Body of pancreas (tissue), 4 donors: ENCODE data around the gene METAP1D. TPM values are rescaled to one million over a fixed set of nuclear protein-coding genes. Genes with fewer than 3 reads are reported as not detected.

Experiments
- ATAC-seq: fragments of 150-250 bp; one replicate; pipeline ENCODE4 v1.9.1; 2016
- DNase-seq, 4 donors: peaks; one replicate each; pipeline ENCODE4 v3.0.0-alpha.2; 2019
- H3K27ac ChIP-seq, 4 donors: fragments of 200-600 bp; sonication (generic); 1 replicate in 3 of 4; 2 replicates in 1 of 4; pipeline versions ENCODE4 v1.5.1 to v1.6.1; 2016 to 2019; ENCODE audit warnings: mild to moderate bottlenecking in 1 of 4, mixed read lengths in 1 of 4, moderate library complexity in 1 of 4
- H3K27me3 ChIP-seq, 2 donors: fragments of 200-600 bp; sonication (generic); one replicate each; pipeline ENCODE4 v1.6.0; 2016; ENCODE audit warnings: mild to moderate bottlenecking in 1 of 2
- H3K36me3 ChIP-seq, 2 donors: fragments of 200-600 bp; sonication (generic); replicated peaks in 1 of 2; 2 replicates each; pipeline ENCODE4 v1.5.1; 2016; ENCODE audit warnings: low read depth in 2 of 2; ENCODE audit not compliant: insufficient read depth in 1 of 2
- H3K4me1 ChIP-seq: fragments of 200-600 bp; sonication (generic); one replicate; pipeline ENCODE4 v1.6.0; 2016
- H3K4me3 ChIP-seq, 2 donors: fragments of 200-600 bp; sonication (generic); 1 replicate in 1 of 2; 2 replicates in 1 of 2; pipeline ENCODE4 v1.5.1; 2016 to 2019
- H3K9me3 ChIP-seq, 3 donors: fragments of 200-600 bp; sonication (generic); 1 replicate in 2 of 3; 2 replicates in 1 of 3; pipeline ENCODE4 v1.5.1; 2016
- POLR2A ChIP-seq, 3 donors: fragments of 450-650 bp; IDR thresholded peaks; one replicate each; pipeline ENCODE4 v1.6.1; 2016; ENCODE audit warnings: antibody characterized with exemption in 3 of 3, mild to moderate bottlenecking in 2 of 3
- WGBS, 2 donors: methylation state at CpG; one replicate each; pipeline ENCODE4 v1.1.5; 2017; 5-methylcytosine and 5-hydroxymethylcytosine counted together
- intact Hi-C: fragments of 100-400 bp; cut with DNase I; formaldehyde crosslinking; loops from one replicate; pipeline ENCODE4 v1.15.1; 2023
- total RNA-seq, 2 donors: library from RNA; depleted of rRNA; stranded (reverse); fragments of >200 nt; gene quantifications; one replicate each; pipeline ENCODE4 v1.1.0, GENCODE V29; 2016
- TF ChIP-seq, protein P1 (sequence below), 7 experiments: fragments of 450-650 bp in 4 of 7; fragments of 200-600 bp in 3 of 7; sonication (generic) in 3 of 7; IDR thresholded peaks; one replicate each; pipeline ENCODE4 v1.5.1; 2016 to 2019; ENCODE audit warnings: antibody characterized with exemption in 7 of 7

METAP1D gene
- total RNA-seq, 2 donors from 2014 or later, result 9.9 to 40.9 TPM

DNA sequence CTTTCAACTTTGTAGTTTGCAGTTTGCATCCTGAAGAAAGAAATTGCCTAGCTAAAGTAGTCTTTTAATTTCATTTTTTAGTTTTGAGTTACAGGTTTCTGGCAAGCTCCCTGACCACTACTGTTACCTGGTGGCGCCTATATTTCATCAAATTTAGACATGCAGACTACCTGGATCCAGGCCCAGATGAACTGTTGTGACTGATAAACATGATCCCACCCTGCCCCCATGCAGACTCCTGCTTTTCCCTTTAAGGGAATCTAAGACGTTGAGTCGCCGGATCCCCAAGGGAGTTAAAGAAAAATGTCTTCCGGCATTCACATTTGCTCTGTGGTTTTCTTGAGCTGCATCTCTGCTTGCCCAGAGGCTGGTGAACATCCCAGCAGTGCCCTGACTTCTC is 22.2 kb downstream of the METAP1D start:
- ATAC-seq, result no peak
- 50 to 53% methylated on average over 5 of the region's 5 CpGs for WGBS, 2 donors
- Histone ChIP-seq H3K4me1 (peaks cover 4% of the 10 kb centered on the region), H3K36me3 (no peaks in the 10 kb centered on the region), H3K4me3 (no peak overlapping the region), H3K27ac (peak overlapping the region in 1 of 4 donors; percentile 39), H3K27me3 (no peaks in the 10 kb centered on the region), H3K9me3 (no peaks in the 10 kb centered on the region)
- DNase-seq, result no peak
- intact Hi-C loops, result no loop called here
- TF ChIP-seq, protein P1, sequence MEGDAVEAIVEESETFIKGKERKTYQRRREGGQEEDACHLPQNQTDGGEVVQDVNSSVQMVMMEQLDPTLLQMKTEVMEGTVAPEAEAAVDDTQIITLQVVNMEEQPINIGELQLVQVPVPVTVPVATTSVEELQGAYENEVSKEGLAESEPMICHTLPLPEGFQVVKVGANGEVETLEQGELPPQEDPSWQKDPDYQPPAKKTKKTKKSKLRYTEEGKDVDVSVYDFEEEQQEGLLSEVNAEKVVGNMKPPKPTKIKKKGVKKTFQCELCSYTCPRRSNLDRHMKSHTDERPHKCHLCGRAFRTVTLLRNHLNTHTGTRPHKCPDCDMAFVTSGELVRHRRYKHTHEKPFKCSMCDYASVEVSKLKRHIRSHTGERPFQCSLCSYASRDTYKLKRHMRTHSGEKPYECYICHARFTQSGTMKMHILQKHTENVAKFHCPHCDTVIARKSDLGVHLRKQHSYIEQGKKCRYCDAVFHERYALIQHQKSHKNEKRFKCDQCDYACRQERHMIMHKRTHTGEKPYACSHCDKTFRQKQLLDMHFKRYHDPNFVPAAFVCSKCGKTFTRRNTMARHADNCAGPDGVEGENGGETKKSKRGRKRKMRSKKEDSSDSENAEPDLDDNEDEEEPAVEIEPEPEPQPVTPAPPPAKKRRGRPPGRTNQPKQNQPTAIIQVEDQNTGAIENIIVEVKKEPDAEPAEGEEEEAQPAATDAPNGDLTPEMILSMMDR (IDR thresholded peaks at IDR 0.05), result no peak
- no peak for TF ChIP-seq POLR2A (IDR thresholded peaks at IDR 0.05)

DNA sequence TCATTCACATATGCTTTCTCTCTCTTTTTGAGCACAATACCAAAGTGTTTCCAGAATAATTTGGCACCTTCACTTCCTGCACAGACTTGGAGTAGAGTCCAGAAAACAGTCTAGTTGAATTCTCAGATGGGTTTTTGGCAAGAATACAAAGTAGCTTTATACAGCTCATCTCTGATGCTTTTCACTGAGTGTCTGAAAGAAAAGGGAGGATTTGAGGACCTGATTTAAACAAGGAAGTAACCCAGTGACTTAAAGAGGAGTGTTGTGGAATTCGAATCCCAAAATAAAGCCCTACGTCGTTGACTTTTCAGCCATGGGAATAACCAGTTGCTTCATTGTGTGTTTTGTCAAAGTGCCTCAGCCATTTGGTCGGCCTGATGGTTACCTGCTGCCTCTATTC is 31.8 kb downstream of the METAP1D start:
- Histone ChIP-seq H3K4me3 (no peak overlapping the region), H3K4me1 (no peaks in the 10 kb centered on the region), H3K9me3 (no peaks in the 10 kb centered on the region), H3K27ac (no peak overlapping the region), H3K27me3 (no peaks in the 10 kb centered on the region), H3K36me3 (no peaks in the 10 kb centered on the region)
- TF ChIP-seq POLR2A (IDR thresholded peaks at IDR 0.05), result no peak
- TF ChIP-seq, protein P1 (IDR thresholded peaks at IDR 0.05), result no peak
- DNase-seq (no peak), ATAC-seq (no peak)
- 72 to 73% methylated on average over 4 of the region's 4 CpGs for WGBS, 2 donors
- intact Hi-C loops, result no loop called here

DNA sequence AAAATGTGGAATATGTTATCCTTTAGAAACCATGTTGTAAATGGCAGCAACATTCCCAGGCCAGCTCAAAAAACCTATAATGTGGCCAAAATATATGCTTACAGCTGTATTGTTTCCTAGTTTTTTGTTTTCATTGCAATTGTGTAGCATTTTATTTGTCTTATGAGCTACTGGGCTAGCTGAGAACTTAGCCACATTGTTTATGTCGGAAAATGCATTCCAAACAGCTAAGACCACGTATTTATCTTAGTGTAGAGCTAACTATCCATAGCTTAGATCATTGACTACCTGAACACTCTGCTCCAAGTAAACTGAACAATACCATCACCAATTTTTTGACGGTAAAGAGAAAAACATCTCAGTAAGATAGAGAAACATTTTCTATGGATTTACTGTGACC is 38.4 kb downstream of the METAP1D start:
- 91 to 92% methylated on average over 3 of the region's 3 CpGs for WGBS, 2 donors
- Histone ChIP-seq H3K27ac (no peak overlapping the region), H3K27me3 (no peaks in the 10 kb centered on the region), H3K9me3 (no peaks in the 10 kb centered on the region), H3K36me3 (no peaks in the 10 kb centered on the region), H3K4me1 (no peaks in the 10 kb centered on the region), H3K4me3 (no peak overlapping the region)
- intact Hi-C loops, result no loop called here
- ATAC-seq, result no peak
- TF ChIP-seq, protein P1 (IDR thresholded peaks at IDR 0.05), result no peak
- TF ChIP-seq POLR2A (IDR thresholded peaks at IDR 0.05), result no peak
- no peak for DNase-seq

DNA sequence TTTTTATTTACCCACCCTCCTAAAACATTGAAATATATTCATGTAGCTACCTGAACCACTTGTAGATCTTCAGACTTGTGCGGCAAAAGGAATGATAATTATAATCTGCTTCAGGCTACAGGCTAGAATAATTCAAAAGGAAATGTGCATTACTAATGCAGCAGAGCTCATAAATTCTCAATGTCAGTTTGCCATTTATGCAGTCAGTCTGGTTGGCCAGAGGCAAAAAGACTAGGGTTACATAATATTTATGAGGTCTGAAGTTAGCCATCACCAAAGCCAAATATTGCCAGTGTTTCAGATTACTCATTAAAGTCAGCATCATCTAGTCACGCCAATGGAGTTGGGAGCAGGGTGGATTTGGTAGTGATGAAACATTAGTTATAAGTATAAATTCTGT is 38.9 kb downstream of the METAP1D start:
- Histone ChIP-seq H3K4me1 (no peaks in the 10 kb centered on the region), H3K27me3 (no peaks in the 10 kb centered on the region), H3K36me3 (no peaks in the 10 kb centered on the region), H3K9me3 (no peaks in the 10 kb centered on the region), H3K27ac (no peak overlapping the region), H3K4me3 (no peak overlapping the region)
- WGBS, 2 donors, result 85 to 89% methylated on average over 2 of the region's 2 CpGs
- intact Hi-C loops, result no loop called here
- DNase-seq, result no peak
- ATAC-seq, result no peak
- TF ChIP-seq POLR2A (IDR thresholded peaks at IDR 0.05), result no peak
- TF ChIP-seq, protein P1 (IDR thresholded peaks at IDR 0.05), result no peak

DNA sequence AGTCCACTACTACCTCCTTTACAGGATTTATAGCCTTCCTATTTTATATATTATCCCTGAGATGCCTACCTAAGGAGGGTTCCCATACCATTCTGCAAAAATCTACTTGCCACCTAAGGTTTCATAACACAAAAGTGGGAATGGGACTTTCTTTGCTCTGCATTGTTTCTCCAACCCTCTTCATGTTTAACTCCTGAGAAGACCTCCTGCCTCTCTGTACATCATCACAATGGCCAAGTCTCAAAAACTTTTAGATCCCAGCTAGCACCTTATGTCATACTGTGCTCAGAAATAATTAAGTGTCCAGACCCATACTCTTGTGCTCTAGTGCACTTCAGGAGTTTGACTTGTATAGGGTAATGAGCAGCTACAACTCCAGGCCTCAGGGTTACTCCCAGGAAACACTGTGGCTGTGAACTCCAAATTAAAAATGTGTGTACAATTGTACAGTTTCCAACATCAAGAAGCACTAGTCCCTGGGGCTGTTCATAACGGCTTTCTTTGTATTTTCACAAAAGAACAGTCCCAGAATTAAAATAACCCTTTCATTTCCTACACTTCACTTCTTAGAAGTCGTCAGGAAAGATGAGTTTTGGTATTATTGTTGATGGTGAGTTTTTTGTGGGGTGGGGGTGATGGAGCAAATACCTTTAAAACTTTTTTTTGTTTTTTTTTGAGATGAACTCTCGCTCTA is 39.4 kb downstream of the METAP1D start:
- 72 to 82% methylated on average over 3 of the region's 3 CpGs for WGBS, 2 donors
- TF ChIP-seq, protein P1 (IDR thresholded peaks at IDR 0.05), result no peak
- TF ChIP-seq POLR2A (IDR thresholded peaks at IDR 0.05), result no peak

More for the DNA sequence above, 39.4 kb downstream of the METAP1D start:
- H3K4me1 ChIP-seq, result no peaks in the 10 kb centered on the region
- no peaks in the 10 kb centered on the region for H3K36me3 ChIP-seq
- intact Hi-C loops, result no loop called here
- ATAC-seq, result no peak
- no peak for DNase-seq
- no peaks in the 10 kb centered on the region for H3K27me3 ChIP-seq
- H3K4me3 ChIP-seq, result no peak overlapping the region
- no peak overlapping the region for H3K27ac ChIP-seq
- no peaks in the 10 kb centered on the region for H3K9me3 ChIP-seq
